ENCODE measurements around the gene CTNND1. TPM values are rescaled to one million over a fixed set of nuclear protein-coding genes. Genes with fewer than 3 reads are reported as not detected.

The CTNND1 gene
- total and polyA plus RNA-seq, 7 donors, result 9.4 to 35.2 (median 26.1) TPM

GRCh38 chr11:57758174-57758573 is 3.4 kb upstream of the CTNND1 start:
- intact Hi-C loops (cut with DNase I), result loop anchor here in 1 of 2 donors (2.0 kb wide), 1 partner anchor 15 kb away; no protein-coding TSS in a partner anchor
- ATAC-seq, result no peak
- WGBS, 3 donors, result 88 to 96% (median 89%) methylated on average over 3 of the region's 3 CpGs
- Histone ChIP-seq H3K27me3 (ENCODE audit: insufficient read depth in 3 of 3, low read length in 2 of 3) (no peaks in the 10 kb centered on the region), H3K27ac (no peak overlapping the region), H3K9me3 (no peaks in the 10 kb centered on the region), H3K4me1 (peaks cover under 1% of the 10 kb centered on the region), H3K36me3 (ENCODE audit: insufficient read depth in 1 of 2, low read depth in 1 of 2) (no peaks in the 10 kb centered on the region), H3K4me3 (no peak overlapping the region)
- DNase-seq, result no peak
- TF ChIP-seq CTCF (IDR thresholded peaks at IDR 0.05), result no peak

- H3K36me3 ChIP-seq (ENCODE audit: insufficient read depth in 1 of 2, low read depth in 1 of 2), result no peaks in the 10 kb centered on the region
- intact Hi-C loops (cut with DNase I), result loop anchor here (1.0 to 5.0 kb wide), 3 partner anchors 16 to 40 kb away; no protein-coding TSS in a partner anchor
- no peak for DNase-seq
- H3K27ac ChIP-seq, result peak overlapping the region; percentile 93
- no peaks in the 10 kb centered on the region for H3K9me3 ChIP-seq
- no peak for TF ChIP-seq CTCF (IDR thresholded peaks at IDR 0.05)
- no peaks in the 10 kb centered on the region for H3K27me3 ChIP-seq (ENCODE audit: insufficient read depth in 3 of 3, low read length in 2 of 3)
- peaks cover 34% of the 10 kb centered on the region for H3K4me1 ChIP-seq
- peak overlapping the region; percentile 83 for H3K4me3 ChIP-seq
- ATAC-seq, result peak in 3 of 4 donors; percentile 46 to 69 (median 60)
- WGBS, 3 donors, result 0 to 2% (median 1%) methylated on average over 9 of the region's 9 CpGs
Measured at GRCh38 chr11:57762235-57762861, 746 bp downstream of the CTNND1 start.

- intact Hi-C loops (cut with DNase I), result loop anchor here (2.0 to 5.0 kb wide), 2 partner anchors 15 to 39 kb away; no protein-coding TSS in a partner anchor
- Histone ChIP-seq H3K4me3 (peak overlapping the region; percentile 83), H3K27me3 (ENCODE audit: insufficient read depth in 3 of 3, low read length in 2 of 3) (no peaks in the 10 kb centered on the region), H3K9me3 (no peaks in the 10 kb centered on the region), H3K27ac (peak overlapping the region; percentile 51), H3K36me3 (ENCODE audit: insufficient read depth in 1 of 2, low read depth in 1 of 2) (no peaks in the 10 kb centered on the region), H3K4me1 (peaks cover 38% of the 10 kb centered on the region)
- peak; percentile 41 for TF ChIP-seq CTCF (IDR thresholded peaks at IDR 0.05)
- WGBS, 3 donors, result 7 to 10% (median 8%) methylated on average over 1 of the region's 1 CpG
- ATAC-seq (peak in 2 of 4 donors; percentile 31 to 41), DNase-seq (no peak)
Measured at GRCh38 chr11:57763568-57763967, 2.0 kb downstream of the CTNND1 start.

- Histone ChIP-seq H3K36me3 (ENCODE audit: insufficient read depth in 1 of 2, low read depth in 1 of 2) (no peaks in the 10 kb centered on the region), H3K4me1 (peaks cover 39% of the 10 kb centered on the region), H3K4me3 (peak overlapping the region; percentile 83), H3K27ac (peak overlapping the region; percentile 51), H3K27me3 (ENCODE audit: insufficient read depth in 3 of 3, low read length in 2 of 3) (no peaks in the 10 kb centered on the region), H3K9me3 (no peaks in the 10 kb centered on the region)
- 16 to 32% (median 28%) methylated on average over 4 of the region's 4 CpGs for WGBS, 3 donors
- ATAC-seq, result no peak
- DNase-seq, result no peak
- intact Hi-C loops (cut with DNase I), result loop anchor here in 1 of 2 donors (5.0 kb wide), 1 partner anchor 38 kb away; no protein-coding TSS in a partner anchor
- TF ChIP-seq CTCF (IDR thresholded peaks at IDR 0.05), result no peak
Measured at GRCh38 chr11:57764021-57764420, 2.4 kb downstream of the CTNND1 start.

Data from psoas muscle (tissue), 8 donors.